ENCODE results near the gene METAP1. TPM values are rescaled to one million over a fixed set of nuclear protein-coding genes. Genes with fewer than 3 reads are reported as not detected.
A peak's percentile ranks its signal among the peaks of the same experiment; 100 is the strongest.

METAP1 gene
- total RNA-seq, 2 donors from 2014 or later, result 66.2 to 69.3 TPM

DNA sequence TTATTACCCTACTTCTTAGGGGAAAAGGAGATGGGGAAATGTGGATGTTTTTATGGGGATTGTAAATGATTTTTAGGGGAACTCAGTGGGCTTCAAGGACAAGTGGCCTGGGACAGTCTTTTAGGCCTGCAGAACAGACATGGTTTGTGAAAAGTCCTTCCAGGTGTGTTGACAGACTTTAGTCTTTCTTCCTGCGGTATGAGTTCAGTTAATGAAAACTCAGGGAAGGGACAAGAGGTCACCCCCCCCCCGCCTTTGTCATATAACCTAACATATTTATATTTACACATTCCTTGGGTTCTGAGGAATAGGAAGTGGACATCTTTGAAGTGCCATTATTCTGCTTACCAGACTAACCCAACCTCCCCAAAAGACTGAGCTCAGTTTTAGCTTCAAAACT is 31.8 kb downstream of the METAP1 start:
- intact Hi-C loops (cut with DNase I), result no loop called here
- no peaks in the 10 kb centered on the region for H3K9me3 ChIP-seq
- H3K27me3 ChIP-seq, result no peaks in the 10 kb centered on the region
- no peak overlapping the region for H3K4me3 ChIP-seq
- no peak overlapping the region for H3K9ac ChIP-seq (ENCODE audit: low read depth in 2 of 2, low read length in 2 of 2)
- TF ChIP-seq, protein P1, sequence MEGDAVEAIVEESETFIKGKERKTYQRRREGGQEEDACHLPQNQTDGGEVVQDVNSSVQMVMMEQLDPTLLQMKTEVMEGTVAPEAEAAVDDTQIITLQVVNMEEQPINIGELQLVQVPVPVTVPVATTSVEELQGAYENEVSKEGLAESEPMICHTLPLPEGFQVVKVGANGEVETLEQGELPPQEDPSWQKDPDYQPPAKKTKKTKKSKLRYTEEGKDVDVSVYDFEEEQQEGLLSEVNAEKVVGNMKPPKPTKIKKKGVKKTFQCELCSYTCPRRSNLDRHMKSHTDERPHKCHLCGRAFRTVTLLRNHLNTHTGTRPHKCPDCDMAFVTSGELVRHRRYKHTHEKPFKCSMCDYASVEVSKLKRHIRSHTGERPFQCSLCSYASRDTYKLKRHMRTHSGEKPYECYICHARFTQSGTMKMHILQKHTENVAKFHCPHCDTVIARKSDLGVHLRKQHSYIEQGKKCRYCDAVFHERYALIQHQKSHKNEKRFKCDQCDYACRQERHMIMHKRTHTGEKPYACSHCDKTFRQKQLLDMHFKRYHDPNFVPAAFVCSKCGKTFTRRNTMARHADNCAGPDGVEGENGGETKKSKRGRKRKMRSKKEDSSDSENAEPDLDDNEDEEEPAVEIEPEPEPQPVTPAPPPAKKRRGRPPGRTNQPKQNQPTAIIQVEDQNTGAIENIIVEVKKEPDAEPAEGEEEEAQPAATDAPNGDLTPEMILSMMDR (IDR thresholded peaks at IDR 0.05), result no peak
- peak; percentile 23 for DNase-seq
- H3K36me3 ChIP-seq, result no peaks in the 10 kb centered on the region
- peaks cover 14% of the 10 kb centered on the region for H3K4me1 ChIP-seq
- no peak overlapping the region for H3K27ac ChIP-seq

DNA sequence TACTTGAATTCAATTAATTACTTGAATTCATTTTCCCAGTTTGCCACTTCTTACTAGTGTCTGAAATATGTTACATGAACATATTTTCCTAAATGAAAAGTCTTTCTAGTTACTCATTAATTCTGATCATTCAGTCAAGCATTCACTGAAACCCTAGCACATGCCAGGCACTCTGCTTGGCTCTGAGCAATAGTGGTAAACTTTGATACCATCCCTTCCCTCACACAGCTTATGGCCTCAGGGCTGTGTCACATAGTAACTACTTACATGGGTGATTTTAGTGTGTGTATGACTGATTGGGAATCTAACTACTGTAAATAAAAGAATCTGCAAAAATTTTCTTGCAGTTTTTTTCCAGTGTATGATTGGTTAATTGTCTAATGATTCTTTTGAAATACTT is 32.7 kb downstream of the METAP1 start:
- Histone ChIP-seq H3K4me1 (peaks cover 7% of the 10 kb centered on the region), H3K27ac (no peak overlapping the region), H3K27me3 (no peaks in the 10 kb centered on the region), H3K36me3 (no peaks in the 10 kb centered on the region), H3K9me3 (no peaks in the 10 kb centered on the region), H3K4me3 (no peak overlapping the region), H3K9ac (ENCODE audit: low read depth in 2 of 2, low read length in 2 of 2) (no peak overlapping the region)
- intact Hi-C loops (cut with DNase I), result no loop called here
- DNase-seq, result no peak
- TF ChIP-seq, protein P1 (IDR thresholded peaks at IDR 0.05), result no peak

DNA sequence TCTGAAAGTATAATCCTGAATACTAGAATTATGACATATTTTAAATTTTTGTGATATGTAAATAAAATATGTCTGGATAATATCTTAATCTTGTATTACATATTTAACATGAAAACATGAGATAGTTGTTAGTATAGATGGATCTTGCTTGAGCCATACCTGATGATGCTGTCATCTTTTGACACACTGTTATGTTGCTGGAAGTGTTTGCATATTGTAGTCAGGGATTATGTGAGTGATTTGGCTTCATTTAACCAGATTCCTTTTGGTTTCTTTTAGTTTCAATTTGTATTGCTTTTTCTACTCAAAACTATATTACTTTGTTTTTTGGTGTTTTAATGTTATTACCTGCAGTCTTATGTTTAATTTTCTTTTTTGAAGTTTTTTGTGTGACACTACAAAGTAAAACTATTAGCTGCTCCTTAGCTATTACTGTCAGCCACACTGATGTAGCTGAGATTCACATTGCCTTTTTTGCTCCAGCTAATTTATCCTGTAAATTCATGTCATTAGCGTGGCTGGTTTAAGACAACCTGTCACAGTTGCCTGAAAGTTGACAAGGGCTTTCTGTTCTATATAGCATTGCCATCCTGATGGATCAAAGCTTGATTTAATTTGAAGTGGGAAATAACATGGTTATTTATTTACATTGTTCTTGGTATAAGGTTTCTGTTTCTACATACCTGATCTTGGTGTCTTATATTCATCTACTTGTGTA is 33.7 kb downstream of the METAP1 start:
- no peak for DNase-seq
- TF ChIP-seq, protein P1 (IDR thresholded peaks at IDR 0.05), result no peak
- H3K4me1 ChIP-seq, result peaks cover 5% of the 10 kb centered on the region
- no peak overlapping the region for H3K4me3 ChIP-seq
- H3K9me3 ChIP-seq, result no peaks in the 10 kb centered on the region
- H3K27ac ChIP-seq, result no peak overlapping the region
- intact Hi-C loops (cut with DNase I), result no loop called here
- H3K36me3 ChIP-seq, result no peaks in the 10 kb centered on the region
- no peaks in the 10 kb centered on the region for H3K27me3 ChIP-seq
- H3K9ac ChIP-seq (ENCODE audit: low read depth in 2 of 2, low read length in 2 of 2), result no peak overlapping the region

DNA sequence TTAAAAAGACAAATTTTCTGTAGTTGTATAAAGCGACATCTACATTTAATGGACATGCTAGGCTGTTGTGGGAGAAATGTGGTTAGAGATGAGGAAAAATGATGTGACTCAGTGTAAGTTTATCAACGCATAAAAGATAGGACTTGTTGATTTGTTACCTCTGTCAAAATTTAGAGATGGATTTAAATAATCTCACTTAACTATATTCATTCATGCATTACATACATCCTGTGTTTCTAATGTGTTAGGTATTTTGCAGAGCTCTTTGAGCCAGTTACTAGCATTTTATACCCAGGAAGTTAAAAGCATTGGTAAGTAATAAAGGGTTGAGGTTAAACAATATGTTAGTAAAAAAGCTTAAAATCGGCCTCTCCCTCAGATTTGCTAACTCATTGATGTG is 34.3 kb downstream of the METAP1 start:
- peaks cover 5% of the 10 kb centered on the region for H3K4me1 ChIP-seq
- H3K9ac ChIP-seq (ENCODE audit: low read depth in 2 of 2, low read length in 2 of 2), result no peak overlapping the region
- TF ChIP-seq, protein P1 (IDR thresholded peaks at IDR 0.05), result no peak
- no peaks in the 10 kb centered on the region for H3K9me3 ChIP-seq
- intact Hi-C loops (cut with DNase I), result no loop called here
- no peak overlapping the region for H3K4me3 ChIP-seq
- no peaks in the 10 kb centered on the region for H3K36me3 ChIP-seq
- no peak overlapping the region for H3K27ac ChIP-seq
- DNase-seq, result no peak
- H3K27me3 ChIP-seq, result no peaks in the 10 kb centered on the region

DNA sequence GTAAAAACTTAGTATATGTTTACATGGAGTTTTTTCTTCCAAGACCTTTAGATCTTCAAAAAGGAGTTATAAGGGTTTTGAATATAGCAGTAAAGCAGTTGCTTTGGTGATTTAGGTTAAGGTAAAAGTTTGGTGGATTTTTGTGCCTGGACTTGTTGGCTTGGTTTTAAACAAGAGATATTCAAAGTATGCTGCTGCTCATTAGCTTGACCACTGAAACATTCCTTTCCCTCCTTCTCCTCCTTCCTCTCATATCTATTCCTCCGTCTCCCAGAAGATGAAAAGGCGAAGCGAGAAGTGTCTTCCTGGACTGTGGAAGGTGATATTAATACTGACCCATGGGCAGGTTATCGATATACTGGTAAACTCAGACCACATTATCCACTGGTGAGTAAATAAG is 38.4 kb downstream of the METAP1 start:
- intact Hi-C loops (cut with DNase I), result no loop called here
- Histone ChIP-seq H3K36me3 (no peaks in the 10 kb centered on the region), H3K9me3 (no peaks in the 10 kb centered on the region), H3K9ac (ENCODE audit: low read depth in 2 of 2, low read length in 2 of 2) (no peak overlapping the region), H3K4me3 (no peak overlapping the region), H3K27ac (no peak overlapping the region), H3K4me1 (no peaks in the 10 kb centered on the region), H3K27me3 (no peaks in the 10 kb centered on the region)
- TF ChIP-seq, protein P1 (IDR thresholded peaks at IDR 0.05), result no peak
- DNase-seq, result no peak

All from colonic mucosa (tissue), 4 donors.